Neuronal stem cell (in vitro differentiated cells): Measurements from ENCODE around the gene SIPA1.

Experiments used
- DNase-seq: peaks from one replicate; pipeline ENCODE4 v3.0.0-alpha.2; 2013; ENCODE audit warnings: low spot score
- H2AFZ ChIP-seq: one replicate; pipeline ENCODE4 v1.6.1; 2013; ENCODE audit warnings: mild to moderate bottlenecking, low read length, inconsistent platforms
- H2AK5ac ChIP-seq: 2 replicates; pipeline ENCODE4 v1.6.1; 2013; ENCODE audit warnings: low read depth, mild to moderate bottlenecking, inconsistent platforms, low read length, moderate library complexity, mixed read lengths
- H2BK120ac ChIP-seq: 2 replicates; pipeline ENCODE4 v1.6.1; 2013; ENCODE audit warnings: low read depth, mild to moderate bottlenecking, inconsistent platforms, low read length, moderate library complexity, mixed read lengths
- H2BK12ac ChIP-seq: one replicate; pipeline ENCODE4 v1.6.1; 2013; ENCODE audit warnings: low read length, inconsistent platforms
- H2BK15ac ChIP-seq: 2 replicates; pipeline ENCODE4 v1.6.1; 2013; ENCODE audit warnings: mild to moderate bottlenecking, low read length, inconsistent platforms, mixed read lengths
- H2BK5ac ChIP-seq: one replicate; pipeline ENCODE4 v1.6.1; 2013; ENCODE audit warnings: inconsistent platforms, mild to moderate bottlenecking, low read length, moderate library complexity
- H3K14ac ChIP-seq: one replicate; pipeline ENCODE4 v1.6.1; 2013; ENCODE audit warnings: low read length, inconsistent platforms
- H3K18ac ChIP-seq: 2 replicates; pipeline ENCODE4 v1.6.1; 2013; ENCODE audit warnings: low read length, inconsistent platforms
- H3K23ac ChIP-seq: 2 replicates; pipeline ENCODE4 v1.6.1; 2013; ENCODE audit warnings: low read depth, mild to moderate bottlenecking, mixed read lengths, low read length, inconsistent platforms; ENCODE audit not compliant: poor library complexity
- H3K27ac ChIP-seq: replicated peaks from 3 replicates; pipeline ENCODE4 v1.5.1; 2013; ENCODE audit warnings: low read length, inconsistent platforms
- H3K27me3 ChIP-seq, 3 experiments: 2 replicates each; pipeline ENCODE4 v1.6.1; 2013; ENCODE audit warnings: low read length in 3 of 3, mild to moderate bottlenecking in 2 of 3, inconsistent platforms in 1 of 3, low read depth in 1 of 3, mixed read lengths in 1 of 3, moderate library complexity in 1 of 3; ENCODE audit not compliant: control insufficient read depth in 3 of 3, insufficient read depth in 3 of 3
- H3K36me3 ChIP-seq, 2 donors: replicated peaks in 1 of 2; 2 replicates each; pipeline ENCODE4 v1.6.1; 2013; ENCODE audit warnings: low read length in 2 of 2; ENCODE audit not compliant: control insufficient read depth in 2 of 2, insufficient read depth in 2 of 2
- H3K4ac ChIP-seq: 2 replicates; pipeline ENCODE4 v1.6.1; 2013; ENCODE audit warnings: inconsistent platforms, mild to moderate bottlenecking, low read length, moderate library complexity
- H3K4me1 ChIP-seq, 2 donors: 1 replicate in 1 of 2; 2 replicates in 1 of 2; pipeline ENCODE4 v1.6.1; 2013; ENCODE audit warnings: low read length in 2 of 2, low read depth in 1 of 2; ENCODE audit not compliant: control insufficient read depth in 2 of 2, insufficient read depth in 1 of 2
- H3K4me2 ChIP-seq: one replicate; pipeline ENCODE4 v1.6.1; 2013; ENCODE audit warnings: mild to moderate bottlenecking, low read length, inconsistent platforms; ENCODE audit not compliant: insufficient read depth, poor library complexity, severe bottlenecking
- H3K4me3 ChIP-seq, 2 donors: 2 replicates each; pipeline ENCODE4 v1.5.1; 2013; ENCODE audit warnings: low read length in 2 of 2, mild to moderate bottlenecking in 2 of 2, inconsistent platforms in 1 of 2, moderate library complexity in 1 of 2
- H3K79me1 ChIP-seq: one replicate; pipeline ENCODE4 v1.6.1; 2013; ENCODE audit warnings: low read depth, mild to moderate bottlenecking, inconsistent platforms, low read length, moderate library complexity
- H3K9ac ChIP-seq: one replicate; pipeline ENCODE4 v1.6.1; 2013; ENCODE audit warnings: mild to moderate bottlenecking, low read depth, low read length, inconsistent platforms; ENCODE audit not compliant: poor library complexity
- H3K9me3 ChIP-seq, 2 donors: replicated peaks in 1 of 2; 2 replicates each; pipeline versions ENCODE3 to v1.6.1; 2013; ENCODE audit warnings: low read length in 2 of 2, mild to moderate bottlenecking in 2 of 2, inconsistent platforms in 1 of 2, low read depth in 1 of 2, mixed read lengths in 1 of 2, moderate library complexity in 1 of 2; ENCODE audit not compliant: control insufficient read depth in 2 of 2, insufficient read depth in 1 of 2
- H4K8ac ChIP-seq: one replicate; pipeline ENCODE4 v1.6.1; 2013; ENCODE audit warnings: low read depth, mild to moderate bottlenecking, inconsistent platforms, low read length, moderate library complexity
- H4K91ac ChIP-seq: one replicate; pipeline ENCODE4 v1.6.1; 2013; ENCODE audit warnings: low read length, low read depth, mild to moderate bottlenecking, inconsistent platforms; ENCODE audit not compliant: poor library complexity
- WGBS, 2 donors: extraction: QIAGEN DNeasy Blood & Tissue Kit; methylation state at CpG; one replicate each; pipeline ENCODE4 v1.1.7; 2013; ENCODE audit warnings: missing lambda C conversion rate in 2 of 2, mixed read lengths in 1 of 2; ENCODE audit not compliant: insufficient read length in 2 of 2, insufficient replicate concordance in 1 of 2; ENCODE audit errors: extremely low coverage in 2 of 2; 5-methylcytosine and 5-hydroxymethylcytosine counted together

The SIPA1 gene

GRCh38 chr11:65590240-65590738 is 47.6 kb upstream of the SIPA1 start:
- Histone ChIP-seq H3K27me3 (peaks cover 0 to 31% (median 6%) of the 10 kb centered on the region in 3 experiments), H2AK5ac (peak overlapping the region; percentile 78), H3K9ac (no peak overlapping the region), H2BK12ac (no peak overlapping the region), H3K4me3 (no peak overlapping the region), H3K27ac (peak overlapping the region; percentile 38), H3K23ac (no peak overlapping the region), H2BK120ac (no peak overlapping the region), H2AFZ (peak overlapping the region; percentile 14), H4K91ac (no peak overlapping the region), H2BK5ac (peak overlapping the region; percentile 28), H3K4me2 (no peak overlapping the region), H3K79me1 (peaks cover 2% of the 10 kb centered on the region), H4K8ac (no peak overlapping the region), H2BK15ac (peak overlapping the region; percentile 46), H3K4me1 (peaks cover 28 to 43% of the 10 kb centered on the region in 2 donors), H3K14ac (no peak overlapping the region), H3K36me3 (no peaks in the 10 kb centered on the region), H3K18ac (no peak overlapping the region), H3K4ac (no peak overlapping the region), H3K9me3 (peaks cover 0 to 3% of the 10 kb centered on the region in 2 donors)
- WGBS, 2 donors = no CpG with 5 or more reads among the region's 8 CpGs
- DNase-seq = no peak

GRCh38 chr11:65591939-65592857 is 45.7 kb upstream of the SIPA1 start:
- peaks cover 2% of the 10 kb centered on the region for H3K79me1 ChIP-seq
- WGBS, 2 donors = no CpG with 5 or more reads among the region's 106 CpGs
- no peak overlapping the region for H4K91ac ChIP-seq
- H2BK120ac ChIP-seq = no peak overlapping the region
- H2AK5ac ChIP-seq = peak overlapping the region; percentile 100
- no peak overlapping the region for H4K8ac ChIP-seq
- H3K9me3 ChIP-seq = peaks cover 0 to 3% of the 10 kb centered on the region in 2 donors
- H3K9ac ChIP-seq = peak overlapping the region; percentile 79
- H3K18ac ChIP-seq = peak overlapping the region; percentile 84
- peaks cover 0 to 21% (median 6%) of the 10 kb centered on the region in 3 experiments for H3K27me3 ChIP-seq
- H2BK15ac ChIP-seq = no peak overlapping the region
- no peak for DNase-seq
- no peaks in the 10 kb centered on the region for H3K36me3 ChIP-seq
- H3K4me3 ChIP-seq = peak overlapping the region; percentile 22 to 78
- H2AFZ ChIP-seq = peak overlapping the region; percentile 48
- H2BK5ac ChIP-seq = peak overlapping the region; percentile 1
- peaks cover 23 to 33% of the 10 kb centered on the region in 2 donors for H3K4me1 ChIP-seq
- peak overlapping the region; percentile 86 for H3K23ac ChIP-seq
- H3K4ac ChIP-seq = no peak overlapping the region
- peak overlapping the region; percentile 79 for H3K14ac ChIP-seq
- no peak overlapping the region for H2BK12ac ChIP-seq
- H3K27ac ChIP-seq = no peak overlapping the region
- peak overlapping the region; percentile 88 for H3K4me2 ChIP-seq

GRCh38 chr11:65592858-65593517 is 44.9 kb upstream of the SIPA1 start:
- peaks cover 0 to 21% (median 6%) of the 10 kb centered on the region in 3 experiments for H3K27me3 ChIP-seq
- H2BK120ac ChIP-seq = no peak overlapping the region
- peak overlapping the region; percentile 79 for H3K9ac ChIP-seq
- peaks cover 0 to 3% of the 10 kb centered on the region in 2 donors for H3K9me3 ChIP-seq
- WGBS, 2 donors = no CpG with 5 or more reads among the region's 22 CpGs
- H4K91ac ChIP-seq = no peak overlapping the region
- peaks cover 2% of the 10 kb centered on the region for H3K79me1 ChIP-seq
- peaks cover 6 to 7% of the 10 kb centered on the region in 2 donors for H3K36me3 ChIP-seq
- H3K4me3 ChIP-seq = no peak overlapping the region
- H2BK15ac ChIP-seq = peak overlapping the region; percentile 79
- peaks cover 17 to 25% of the 10 kb centered on the region in 2 donors for H3K4me1 ChIP-seq
- no peak overlapping the region for H2AFZ ChIP-seq
- H4K8ac ChIP-seq = peak overlapping the region; percentile 86
- peak overlapping the region; percentile 88 for H3K4me2 ChIP-seq
- H3K14ac ChIP-seq = peak overlapping the region; percentile 79
- H2BK12ac ChIP-seq = peak overlapping the region; percentile 30
- no peak for DNase-seq
- peak overlapping the region; percentile 74 for H3K18ac ChIP-seq
- no peak overlapping the region for H3K27ac ChIP-seq
- peak overlapping the region; percentile 100 for H2AK5ac ChIP-seq
- H3K4ac ChIP-seq = peak overlapping the region; percentile 29
- H2BK5ac ChIP-seq = no peak overlapping the region
- H3K23ac ChIP-seq = peak overlapping the region; percentile 86
